B cell (primary cell): ENCODE measurements around the gene RADX. TPM values are rescaled to one million over a fixed set of nuclear protein-coding genes. Genes with fewer than 3 reads are reported as not detected.

Experiments used
- ATAC-seq: fragments of 200-7000 bp; cut with Tn5 transposase; one replicate; pipeline ENCODE4 v1.10.0; 2021; ENCODE audit warnings: low read depth, mild to moderate bottlenecking, moderate number of reproducible peaks, moderate library complexity
- CTCF ChIA-PET: fragments of 350-600 bp; sonication (Branson Sonifier 250); formaldehyde crosslinking; loops from one replicate; lab custom pipeline; 2021; ENCODE audit warnings: antibody characterized with exemption, inconsistent platforms; lab: Charles Lee
- POLR2A ChIA-PET: fragments of 350-600 bp; sonication (Branson Sonifier 250); formaldehyde crosslinking; loops from one replicate; lab custom pipeline; 2021; ENCODE audit warnings: antibody characterized with exemption; lab: Charles Lee
- DNase-seq: peaks from one replicate; pipeline ENCODE4 v3.0.0; 2013
- H2AFZ ChIP-seq: 2 replicates; pipeline ENCODE4 v1.6.1; 2012; ENCODE audit warnings: mild to moderate bottlenecking, low read depth, low read length; ENCODE audit not compliant: insufficient read depth, poor library complexity, severe bottlenecking
- H3K27ac ChIP-seq, 2 donors: 1 replicate in 1 of 2; 2 replicates in 1 of 2; pipeline ENCODE4 v1.5.1; 2012 to 2013; ENCODE audit warnings: low read length in 2 of 2, mild to moderate bottlenecking in 2 of 2, moderate library complexity in 1 of 2
- H3K27me3 ChIP-seq, 4 experiments: fragments of 200-600 bp in 1 of 4; sonication (generic) in 1 of 4; replicated peaks in 1 of 4; 1 replicate in 2 of 4; 2 replicates in 2 of 4; pipeline versions ENCODE4 v1.6.1 to v1.7.0; 2013 to 2016; ENCODE audit warnings: low read length in 3 of 4, mild to moderate bottlenecking in 2 of 4, mixed read lengths in 1 of 4, moderate library complexity in 1 of 4; ENCODE audit not compliant: insufficient read depth in 4 of 4, control insufficient read depth in 3 of 4; ENCODE audit errors: control extremely low read depth in 1 of 4
- H3K36me3 ChIP-seq, 2 experiments: replicated peaks in 1 of 2; 1 replicate in 1 of 2; 2 replicates in 1 of 2; pipeline versions ENCODE4 v1.6.1 to v1.7.1; 2013; ENCODE audit warnings: low read length in 1 of 2; ENCODE audit not compliant: insufficient read depth in 2 of 2, control insufficient read depth in 1 of 2; ENCODE audit errors: control extremely low read depth in 1 of 2, extremely low read depth in 1 of 2
- H3K4me1 ChIP-seq, 2 donors: fragments of 200-600 bp in 1 of 2; sonication (generic) in 1 of 2; 1 replicate in 1 of 2; 2 replicates in 1 of 2; pipeline versions ENCODE4 v1.5.1 to v1.6.1; 2013 to 2017; ENCODE audit warnings: low read length in 2 of 2; ENCODE audit not compliant: control insufficient read depth in 2 of 2, insufficient read depth in 2 of 2
- H3K4me2 ChIP-seq: replicated peaks from 2 replicates; pipeline ENCODE3; 2012; ENCODE audit warnings: mild to moderate bottlenecking, low read depth, low read length; ENCODE audit not compliant: poor library complexity, severe bottlenecking
- H3K4me3 ChIP-seq, 5 experiments: fragments of 200-600 bp in 1 of 5; sonication (generic) in 1 of 5; 1 replicate in 3 of 5; 2 replicates in 2 of 5; pipeline versions ENCODE4 v1.5.1 to v1.7.0; 2011 to 2016; ENCODE audit warnings: low read length in 4 of 5, mild to moderate bottlenecking in 4 of 5, low read depth in 2 of 5, control low read depth in 1 of 5, moderate library complexity in 1 of 5; ENCODE audit not compliant: insufficient read depth in 1 of 5; ENCODE audit errors: control extremely low read depth in 1 of 5, extremely low read depth in 1 of 5
- H3K79me2 ChIP-seq: fragments of 200-600 bp; sonication (generic); one replicate; pipeline ENCODE4 v1.6.0; 2016; ENCODE audit warnings: low read length; ENCODE audit not compliant: control insufficient read depth, insufficient read depth
- H3K9ac ChIP-seq: fragments of 200-600 bp; sonication (generic); 2 replicates; pipeline ENCODE4 v1.6.1; 2017; ENCODE audit warnings: mild to moderate bottlenecking, low read length, moderate library complexity
- H3K9me3 ChIP-seq, 3 donors: one replicate each; pipeline versions ENCODE4 v1.6.1 to v1.7.1; 2013; ENCODE audit warnings: low read length in 2 of 3; ENCODE audit not compliant: control insufficient read depth in 2 of 3, insufficient read depth in 1 of 3; ENCODE audit errors: control extremely low read depth in 1 of 3
- H4K20me1 ChIP-seq: 2 replicates; pipeline ENCODE4 v1.6.0; 2012; ENCODE audit warnings: mild to moderate bottlenecking, low read length; ENCODE audit not compliant: insufficient read depth, control insufficient read depth, poor library complexity, severe bottlenecking
- H3K27ac Mint-ChIP-seq: one replicate; pipeline ENCODE4 v1.8.0; 2021; ENCODE audit warnings: mixed read lengths
- H3K27me3 Mint-ChIP-seq: one replicate; pipeline ENCODE4 v1.8.0; 2021; ENCODE audit warnings: mixed read lengths
- H3K4me1 Mint-ChIP-seq: one replicate; pipeline ENCODE4 v1.8.0; 2021; ENCODE audit warnings: mixed read lengths
- H3K4me3 Mint-ChIP-seq: one replicate; pipeline ENCODE4 v1.8.0; 2021; ENCODE audit warnings: mixed read lengths
- H3K9me3 Mint-ChIP-seq: one replicate; pipeline ENCODE4 v1.8.0; 2022; ENCODE audit warnings: mixed read lengths; ENCODE audit not compliant: insufficient read depth
- CTCF ChIP-seq: fragments of 200-600 bp; IDR thresholded peaks from one replicate; pipeline ENCODE4 v1.8.0; 2022; ENCODE audit warnings: antibody characterized with exemption, mild to moderate bottlenecking
- EZH2 ChIP-seq: IDR thresholded peaks from 2 replicates; pipeline ENCODE4 v1.6.1; 2012; ENCODE audit warnings: borderline replicate concordance, low read depth, mild to moderate bottlenecking, moderate library complexity, low read length; ENCODE audit not compliant: insufficient read depth, poor library complexity, severe bottlenecking
- whole genome bisulfite sequencing: methylation state at CpG from one replicate; pipeline ENCODE4 v1.1.5; 2013; ENCODE audit warnings: missing lambda C conversion rate; ENCODE audit not compliant: insufficient coverage; 5-methylcytosine and 5-hydroxymethylcytosine counted together
- intact Hi-C: fragments of 100-400 bp; cut with micrococcal nuclease; formaldehyde crosslinking; loops from one replicate; pipeline ENCODE4 v1.10.0; 2022
- polyA plus RNA-seq: library from polyadenylated mRNA; depleted of rRNA; stranded (reverse); fragments of >200 nt; gene quantifications from 2 replicates; pipeline ENCODE4 v1.2.3, GENCODE V29; 2012
- total RNA-seq, 2 donors: library from RNA; stranded (reverse); fragments of 120-200 nt in 1 of 2; gene quantifications; 1 replicate in 1 of 2; 2 replicates in 1 of 2; pipeline versions ENCODE4 v1.2.3 to v1.2.4, GENCODE V29; 2013 to 2022

RADX gene
- total and polyA plus RNA-seq, 2 donors (not counting 1 experiment from before 2014, with no cell fraction given) = 7.9 to 15.3 TPM

- Histone ChIP-seq H3K4me2 (no peak overlapping the region), H4K20me1 (no peaks in the 10 kb centered on the region), H3K27me3 (no peaks in the 10 kb centered on the region), H3K9ac (no peak overlapping the region), H3K4me3 (no peak overlapping the region), H3K4me1 (no peaks in the 10 kb centered on the region), H2AFZ (no peak overlapping the region), H3K79me2 (no peaks in the 10 kb centered on the region), H3K9me3 (no peaks in the 10 kb centered on the region), H3K27ac (no peak overlapping the region), H3K36me3 (no peaks in the 10 kb centered on the region)
- intact Hi-C loops = no loop called here
- Mint-ChIP-seq H3K9me3 (no peaks in the 10 kb centered on the region), H3K27ac (no peak overlapping the region), H3K4me3 (no peak overlapping the region), H3K4me1 (no peaks in the 10 kb centered on the region), H3K27me3 (no peaks in the 10 kb centered on the region)
- CTCF ChIA-PET = no interaction called here
- ATAC-seq (no peak), DNase-seq (no peak)
- no peak for TF ChIP-seq EZH2
- no peak for TF ChIP-seq CTCF
- POLR2A ChIA-PET = no interaction called here
- no CpG with 5 or more reads among the region's 2 CpGs for WGBS
Measured at GRCh38 chrX:106588801-106589200, 23.0 kb upstream of the RADX start.

- peaks cover 0 to 4% (median 0%) of the 10 kb centered on the region in 4 experiments for H3K27me3 ChIP-seq
- Mint-ChIP-seq H3K9me3 (no peaks in the 10 kb centered on the region), H3K4me3 (no peak overlapping the region), H3K27me3 (peaks cover 16% of the 10 kb centered on the region), H3K4me1 (no peaks in the 10 kb centered on the region), H3K27ac (no peak overlapping the region)
- no peak for TF ChIP-seq EZH2
- TF ChIP-seq CTCF = no peak
- H3K36me3 ChIP-seq = no peaks in the 10 kb centered on the region
- H3K27ac ChIP-seq = no peak overlapping the region
- intact Hi-C loops = no loop called here
- H3K79me2 ChIP-seq = no peaks in the 10 kb centered on the region
- ChIA-PET CTCF (no interaction called here), POLR2A (no interaction called here)
- no peaks in the 10 kb centered on the region for H4K20me1 ChIP-seq
- no peak overlapping the region for H3K4me2 ChIP-seq
- WGBS = no CpG with 5 or more reads among the region's 2 CpGs
- H3K9me3 ChIP-seq = no peaks in the 10 kb centered on the region
- H2AFZ ChIP-seq = no peak overlapping the region
- no peak overlapping the region for H3K9ac ChIP-seq
- no peak for DNase-seq
- ATAC-seq = no peak
- no peak overlapping the region for H3K4me3 ChIP-seq
- H3K4me1 ChIP-seq = no peaks in the 10 kb centered on the region
Measured at GRCh38 chrX:106599411-106599810, 12.4 kb upstream of the RADX start.
